GM23338 (cell line): ENCODE data around the gene ARMC7. TPM values are rescaled to one million over a fixed set of nuclear protein-coding genes. Genes with fewer than 3 reads are reported as not detected.

ENCODE experiments used
- ATAC-seq: fragments of 200-7000 bp; cut with Tn5 transposase; 3 replicates; pipeline ENCODE4 v1.9.1; 2020
- DNase-seq: peaks from one replicate; pipeline ENCODE4 v3.0.0-alpha.2; 2015; ENCODE audit warnings: low spot score
- H2AFZ ChIP-seq: fragments of 200-600 bp; sonication (generic); 2 replicates; pipeline ENCODE4 v1.8.0; 2016; ENCODE audit warnings: antibody characterized with exemption, mild to moderate bottlenecking, moderate library complexity
- H3F3A ChIP-seq: fragments of 200-600 bp; sonication (generic); replicated peaks from 2 replicates; pipeline ENCODE4 v1.8.0; 2017; ENCODE audit warnings: antibody characterized with exemption, mixed run types, low read depth
- H3K27ac ChIP-seq: fragments of 200-600 bp; sonication (generic); 2 replicates; pipeline ENCODE4 v1.6.1; 2016; ENCODE audit warnings: low read depth
- H3K27me3 ChIP-seq: fragments of 200-600 bp; sonication (generic); 2 replicates; pipeline ENCODE4 v1.8.0; 2016; ENCODE audit warnings: mild to moderate bottlenecking, mixed run types, moderate library complexity; ENCODE audit not compliant: insufficient read depth
- H3K36me3 ChIP-seq: fragments of 200-600 bp; sonication (generic); 2 replicates; pipeline ENCODE4 v1.8.0; 2016; ENCODE audit warnings: mild to moderate bottlenecking; ENCODE audit not compliant: insufficient read depth
- H3K4me1 ChIP-seq: fragments of 200-600 bp; sonication (generic); 2 replicates; pipeline ENCODE4 v1.8.0; 2016; ENCODE audit warnings: mild to moderate bottlenecking, moderate library complexity; ENCODE audit not compliant: insufficient read depth
- H3K4me2 ChIP-seq: fragments of 200-600 bp; sonication (generic); 2 replicates; pipeline ENCODE4 v1.7.1; 2017; ENCODE audit warnings: mixed run types
- H3K4me3 ChIP-seq: fragments of 200-600 bp; sonication (generic); 2 replicates; pipeline ENCODE4 v1.6.1; 2016; ENCODE audit warnings: mixed run types
- H3K79me2 ChIP-seq: fragments of 200-600 bp; sonication (generic); replicated peaks from 2 replicates; pipeline ENCODE4 v1.8.0; 2017; ENCODE audit warnings: mild to moderate bottlenecking; ENCODE audit not compliant: insufficient read depth
- H3K9me2 ChIP-seq: fragments of 200-600 bp; sonication (generic); 2 replicates; pipeline ENCODE4 v1.8.0; 2017; ENCODE audit not compliant: insufficient read depth
- H4K20me1 ChIP-seq: fragments of 200-600 bp; sonication (generic); replicated peaks from 2 replicates; pipeline ENCODE4 v1.8.0; 2017; ENCODE audit warnings: mild to moderate bottlenecking; ENCODE audit not compliant: insufficient read depth
- H3K27ac Mint-ChIP-seq: 2 replicates; pipeline ENCODE4 v1.8.0; 2020; ENCODE audit warnings: inconsistent platforms, mild to moderate bottlenecking, moderate library complexity, mixed read lengths
- H3K27me3 Mint-ChIP-seq: 3 replicates; pipeline ENCODE4 v1.8.0; 2022; ENCODE audit warnings: low read depth, mild to moderate bottlenecking, moderate library complexity, mixed read lengths, inconsistent platforms; ENCODE audit not compliant: insufficient read depth, poor library complexity
- H3K36me3 Mint-ChIP-seq: 3 replicates; pipeline ENCODE4 v1.8.0; 2021; ENCODE audit warnings: low read depth, mild to moderate bottlenecking, inconsistent platforms, moderate library complexity, mixed read lengths
- H3K4me1 Mint-ChIP-seq: 3 replicates; pipeline ENCODE4 v1.8.0; 2020; ENCODE audit warnings: mild to moderate bottlenecking, inconsistent platforms, mixed read lengths
- H3K4me3 Mint-ChIP-seq: 3 replicates; pipeline ENCODE4 v1.8.0; 2021; ENCODE audit warnings: moderate library complexity, mild to moderate bottlenecking, inconsistent platforms, mixed read lengths
- H3K9me3 Mint-ChIP-seq: 3 replicates; pipeline ENCODE4 v1.8.0; 2020; ENCODE audit warnings: moderate library complexity, mild to moderate bottlenecking, inconsistent platforms, mixed read lengths
- CREB1 ChIP-seq: fragments of 250-450 bp; sonication (Bioruptor Pico); IDR thresholded peaks from 2 replicates; pipeline ENCODE4 v1.5.0; 2020; ENCODE audit warnings: low read depth, mild to moderate bottlenecking, moderate library complexity
- CTCF ChIP-seq, 2 experiments: fragments of 200-600 bp in 1 of 2; sonication (generic) in 1 of 2; conservative IDR thresholded peaks; 2 replicates each; pipeline versions ENCODE4 v1.5.1 to v1.6.1; 2016 to 2017; ENCODE audit warnings: antibody characterized with exemption in 2 of 2, low read depth in 2 of 2, mild to moderate bottlenecking in 2 of 2, moderate library complexity in 1 of 2
- ETS1 ChIP-seq: IDR thresholded peaks from 2 replicates; pipeline ENCODE4 v1.6.1; 2016; ENCODE audit warnings: antibody characterized with exemption
- EZH2 ChIP-seq: fragments of 200-600 bp; sonication (generic); IDR thresholded peaks from one replicate; pipeline ENCODE4 v1.8.0; 2017; ENCODE audit warnings: antibody characterized with exemption, mild to moderate bottlenecking, low read depth; ENCODE audit not compliant: unreplicated experiment
- EZH2phosphoT487 ChIP-seq: fragments of 200-600 bp; sonication (generic); IDR thresholded peaks from one replicate; pipeline ENCODE4 v1.8.1; 2018; ENCODE audit warnings: antibody characterized with exemption; ENCODE audit not compliant: unreplicated experiment
- JUNB ChIP-seq: IDR thresholded peaks from one replicate; pipeline ENCODE4 v1.6.1; 2016; ENCODE audit warnings: antibody characterized with exemption; ENCODE audit not compliant: unreplicated experiment
- NANOG ChIP-seq: IDR thresholded peaks from 2 replicates; pipeline ENCODE4 v1.6.1; 2016; ENCODE audit warnings: antibody characterized with exemption, borderline replicate concordance
- POLR2AphosphoS5 ChIP-seq: IDR thresholded peaks from 2 replicates; pipeline ENCODE4 v1.6.1; 2016; ENCODE audit warnings: antibody characterized with exemption, low read depth
- REST ChIP-seq: IDR thresholded peaks from one replicate; pipeline ENCODE4 v1.6.1; 2018; ENCODE audit warnings: antibody characterized with exemption; ENCODE audit not compliant: unreplicated experiment
- STAT1 ChIP-seq: IDR thresholded peaks from one replicate; pipeline ENCODE4 v1.6.1; 2016; ENCODE audit warnings: antibody characterized with exemption; ENCODE audit not compliant: unreplicated experiment
- ZNF114 ChIP-seq: fragments of 250-450 bp; sonication (Bioruptor Pico); IDR thresholded peaks from 2 replicates; pipeline ENCODE4 v1.5.0; 2020; ENCODE audit warnings: mild to moderate bottlenecking, moderate library complexity
- ZNF331 ChIP-seq: fragments of 250-450 bp; sonication (Bioruptor Pico); IDR thresholded peaks from 2 replicates; pipeline ENCODE4 v1.5.0; 2020; ENCODE audit warnings: low read depth, mild to moderate bottlenecking, moderate library complexity
- polyA plus RNA-seq: library from polyadenylated mRNA; unstranded; fragments of >200 nt; fragmentation: Nextera tagmentation; extraction: Ambion mirVana; gene quantifications from 2 replicates; pipeline ENCODE4 v1.2.1, GENCODE V29; 2016
- total RNA-seq: library from RNA; depleted of rRNA; stranded (reverse); fragments of >200 nt; shearing (Covaris generic); gene quantifications from 2 replicates; pipeline ENCODE4 v1.2.3, GENCODE V29; 2014
- TF ChIP-seq, protein P1 (sequence below): fragments of 250-450 bp; sonication (Bioruptor Pico); IDR thresholded peaks from 2 replicates; pipeline ENCODE4 v1.5.0; 2020; ENCODE audit warnings: mild to moderate bottlenecking, moderate library complexity

The ARMC7 gene
- total and polyA plus RNA-seq, 2 experiments from 2014 or later, result 5.6 to 8.4 TPM

- Histone ChIP-seq H3K27ac (no peak overlapping the region), H3K9me2 (no peaks in the 10 kb centered on the region), H4K20me1 (no peaks in the 10 kb centered on the region; the same call in 1 of the 2 replicates), H3K4me2 (no peak overlapping the region), H3F3A (0 out of 2 replicates have a peak, but pooled peaks cover 26% of the 10 kb centered on the region), H3K79me2 (peaks cover 11% of the 10 kb centered on the region), H3K36me3 (no peaks in the 10 kb centered on the region), H3K4me3 (no peak overlapping the region), H3K4me1 (peaks cover 23% of the 10 kb centered on the region), H2AFZ (no peak overlapping the region), H3K27me3 (no peaks in the 10 kb centered on the region)
- Mint-ChIP-seq H3K9me3 (no peaks in the 10 kb centered on the region; the same call in 2 of the 3 replicates), H3K4me1 (peaks cover 41% of the 10 kb centered on the region), H3K4me3 (no peak overlapping the region), H3K27me3 (peaks cover 23% of the 10 kb centered on the region), H3K36me3 (peaks cover 13% of the 10 kb centered on the region; the same call in 2 of the 3 replicates), H3K27ac (no peak overlapping the region)
- no peak for DNase-seq
- TF ChIP-seq EZH2phosphoT487, result no peak
- TF ChIP-seq EZH2, result no peak
- no peak for TF ChIP-seq NANOG
- no peak for TF ChIP-seq ETS1
- no peak for TF ChIP-seq ZNF114 (CRISPR knock-in tag)
- TF ChIP-seq, protein P1, sequence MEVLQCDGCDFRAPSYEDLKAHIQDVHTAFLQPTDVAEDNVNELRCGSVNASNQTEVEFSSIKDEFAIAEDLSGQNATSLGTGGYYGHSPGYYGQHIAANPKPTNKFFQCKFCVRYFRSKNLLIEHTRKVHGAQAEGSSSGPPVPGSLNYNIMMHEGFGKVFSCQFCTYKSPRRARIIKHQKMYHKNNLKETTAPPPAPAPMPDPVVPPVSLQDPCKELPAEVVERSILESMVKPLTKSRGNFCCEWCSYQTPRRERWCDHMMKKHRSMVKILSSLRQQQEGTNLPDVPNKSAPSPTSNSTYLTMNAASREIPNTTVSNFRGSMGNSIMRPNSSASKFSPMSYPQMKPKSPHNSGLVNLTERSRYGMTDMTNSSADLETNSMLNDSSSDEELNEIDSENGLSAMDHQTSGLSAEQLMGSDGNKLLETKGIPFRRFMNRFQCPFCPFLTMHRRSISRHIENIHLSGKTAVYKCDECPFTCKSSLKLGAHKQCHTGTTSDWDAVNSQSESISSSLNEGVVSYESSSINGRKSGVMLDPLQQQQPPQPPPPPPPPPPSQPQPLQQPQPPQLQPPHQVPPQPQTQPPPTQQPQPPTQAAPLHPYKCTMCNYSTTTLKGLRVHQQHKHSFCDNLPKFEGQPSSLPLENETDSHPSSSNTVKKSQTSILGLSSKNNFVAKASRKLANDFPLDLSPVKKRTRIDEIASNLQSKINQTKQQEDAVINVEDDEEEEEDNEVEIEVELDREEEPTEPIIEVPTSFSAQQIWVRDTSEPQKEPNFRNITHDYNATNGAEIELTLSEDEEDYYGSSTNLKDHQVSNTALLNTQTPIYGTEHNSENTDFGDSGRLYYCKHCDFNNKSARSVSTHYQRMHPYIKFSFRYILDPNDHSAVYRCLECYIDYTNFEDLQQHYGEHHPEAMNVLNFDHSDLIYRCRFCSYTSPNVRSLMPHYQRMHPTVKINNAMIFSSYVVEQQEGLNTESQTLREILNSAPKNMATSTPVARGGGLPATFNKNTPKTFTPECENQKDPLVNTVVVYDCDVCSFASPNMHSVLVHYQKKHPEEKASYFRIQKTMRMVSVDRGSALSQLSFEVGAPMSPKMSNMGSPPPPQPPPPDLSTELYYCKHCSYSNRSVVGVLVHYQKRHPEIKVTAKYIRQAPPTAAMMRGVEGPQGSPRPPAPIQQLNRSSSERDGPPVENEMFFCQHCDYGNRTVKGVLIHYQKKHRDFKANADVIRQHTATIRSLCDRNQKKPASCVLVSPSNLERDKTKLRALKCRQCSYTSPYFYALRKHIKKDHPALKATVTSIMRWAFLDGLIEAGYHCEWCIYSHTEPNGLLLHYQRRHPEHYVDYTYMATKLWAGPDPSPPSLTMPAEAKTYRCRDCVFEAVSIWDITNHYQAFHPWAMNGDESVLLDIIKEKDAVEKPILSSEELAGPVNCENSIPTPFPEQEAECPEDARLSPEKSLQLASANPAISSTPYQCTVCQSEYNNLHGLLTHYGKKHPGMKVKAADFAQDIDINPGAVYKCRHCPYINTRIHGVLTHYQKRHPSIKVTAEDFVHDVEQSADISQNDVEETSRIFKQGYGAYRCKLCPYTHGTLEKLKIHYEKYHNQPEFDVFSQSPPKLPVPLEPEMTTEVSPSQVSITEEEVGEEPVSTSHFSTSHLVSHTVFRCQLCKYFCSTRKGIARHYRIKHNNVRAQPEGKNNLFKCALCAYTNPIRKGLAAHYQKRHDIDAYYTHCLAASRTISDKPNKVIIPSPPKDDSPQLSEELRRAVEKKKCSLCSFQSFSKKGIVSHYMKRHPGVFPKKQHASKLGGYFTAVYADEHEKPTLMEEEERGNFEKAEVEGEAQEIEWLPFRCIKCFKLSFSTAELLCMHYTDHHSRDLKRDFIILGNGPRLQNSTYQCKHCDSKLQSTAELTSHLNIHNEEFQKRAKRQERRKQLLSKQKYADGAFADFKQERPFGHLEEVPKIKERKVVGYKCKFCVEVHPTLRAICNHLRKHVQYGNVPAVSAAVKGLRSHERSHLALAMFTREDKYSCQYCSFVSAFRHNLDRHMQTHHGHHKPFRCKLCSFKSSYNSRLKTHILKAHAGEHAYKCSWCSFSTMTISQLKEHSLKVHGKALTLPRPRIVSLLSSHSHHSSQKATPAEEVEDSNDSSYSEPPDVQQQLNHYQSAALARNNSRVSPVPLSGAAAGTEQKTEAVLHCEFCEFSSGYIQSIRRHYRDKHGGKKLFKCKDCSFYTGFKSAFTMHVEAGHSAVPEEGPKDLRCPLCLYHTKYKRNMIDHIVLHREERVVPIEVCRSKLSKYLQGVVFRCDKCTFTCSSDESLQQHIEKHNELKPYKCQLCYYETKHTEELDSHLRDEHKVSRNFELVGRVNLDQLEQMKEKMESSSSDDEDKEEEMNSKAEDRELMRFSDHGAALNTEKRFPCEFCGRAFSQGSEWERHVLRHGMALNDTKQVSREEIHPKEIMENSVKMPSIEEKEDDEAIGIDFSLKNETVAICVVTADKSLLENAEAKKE, result no peak
- no peak for TF ChIP-seq CREB1 (CRISPR knock-in tag)
- TF ChIP-seq REST, result no peak
- no peak for TF ChIP-seq STAT1
- TF ChIP-seq POLR2AphosphoS5, result no peak
- no peak for TF ChIP-seq ZNF331 (CRISPR knock-in tag)
- no peak for TF ChIP-seq JUNB
- TF ChIP-seq CTCF (conservative IDR thresholded peaks at IDR 0.05; ENCODE audit: low read depth in 2 of 2), result no peak
- no peak for ATAC-seq
Measured at GRCh38 chr17:75093548-75094158, 16.1 kb upstream of the ARMC7 start.
